SKM-1 treated with dmso at 0.1 percent for 144 hours (cell line): ENCODE results near the gene CHST4.
"Not testable (repeated sequence)": the region's sequence is repeated elsewhere in the genome, so short reads cannot be mapped to it uniquely, and the experiment has no call there.

ENCODE experiments used
- DNase-seq: peaks from one replicate; lab custom pipeline; 2025; ENCODE audit not compliant: unreplicated experiment; lab: John Stamatoyannopoulos, UW

CHST4 gene

GRCh38 chr16:71526111-71526631 is at the start of gene CHST4:
Gene CHST4 (plus strand): TSS chr16:71526426. CDS start chr16:71536678, 10,252 bp downstream.
- peak; percentile 21 for DNase-seq

GRCh38 chr16:71476457-71477124 is 49.6 kb upstream of the CHST4 start:
- no peak for DNase-seq

- DNase-seq = no peak
These were observed 46.8 kb upstream of the CHST4 start for GRCh38 chr16:71479420-71479819.

GRCh38 chr16:71480956-71481355 is 45.3 kb upstream of the CHST4 start:
- no peak for DNase-seq

GRCh38 chr16:71482569-71482968 is 43.7 kb upstream of the CHST4 start:
- no peak for DNase-seq

GRCh38 chr16:71484006-71484893 is 42.0 kb upstream of the CHST4 start:
- peak; percentile 69 for DNase-seq

GRCh38 chr16:71489122-71489521 is 37.1 kb upstream of the CHST4 start, which contains the start of gene ZNF19:
Gene ZNF19 (minus strand): TSS chr16:71489324. CDS start chr16:71482114, 7,210 bp downstream.
- no peak for DNase-seq

- no peak for DNase-seq
These were observed 35.9 kb upstream of the CHST4 start for GRCh38 chr16:71490361-71490760.

GRCh38 chr16:71491054-71491453 is 35.2 kb upstream of the CHST4 start:
- DNase-seq = no peak

- no peak for DNase-seq
These were observed 33.4 kb upstream of the CHST4 start for GRCh38 chr16:71492786-71493185.

GRCh38 chr16:71493213-71493612 is 33.0 kb upstream of the CHST4 start:
- DNase-seq = no peak

- no peak for DNase-seq
These were observed 28.2 kb upstream of the CHST4 start for GRCh38 chr16:71498031-71498430.

- peak; percentile 22 for DNase-seq
These were observed 26.4 kb upstream of the CHST4 start for GRCh38 chr16:71499775-71500364.

- no peak for DNase-seq
These were observed 25.3 kb upstream of the CHST4 start for GRCh38 chr16:71500964-71501363.

GRCh38 chr16:71501547-71501946 is 24.7 kb upstream of the CHST4 start:
- no peak for DNase-seq

- DNase-seq = not testable (repeated sequence)
These were observed 22.2 kb upstream of the CHST4 start for GRCh38 chr16:71504051-71504450.

GRCh38 chr16:71504901-71505300 is 21.3 kb upstream of the CHST4 start:
- no peak for DNase-seq

GRCh38 chr16:71507061-71507460 is 19.2 kb upstream of the CHST4 start:
- DNase-seq = no peak

GRCh38 chr16:71513302-71513701 is 12.9 kb upstream of the CHST4 start:
- DNase-seq = no peak

- no peak for DNase-seq
These were observed 11.8 kb upstream of the CHST4 start for GRCh38 chr16:71514476-71514875.

- DNase-seq = no peak
These were observed 11.2 kb upstream of the CHST4 start for GRCh38 chr16:71515026-71515425.

- no peak for DNase-seq
These were observed 5.7 kb upstream of the CHST4 start for GRCh38 chr16:71520550-71520949.
